Upper lobe of left lung (tissue), 4 donors: ENCODE data around the gene ASCC2.

ENCODE experiments used
- CTCF ChIP-seq, 6 experiments: fragments of 450-650 bp in 4 of 6; fragments of 200-600 bp in 2 of 6; sonication (generic) in 2 of 6; IDR thresholded peaks; one replicate each; pipeline ENCODE4 v1.5.1; 2016 to 2019; ENCODE audit warnings: antibody characterized with exemption in 6 of 6
- POLR2A ChIP-seq, 4 donors: fragments of 450-650 bp; IDR thresholded peaks; one replicate each; pipeline ENCODE4 v1.5.1; 2016 to 2017; ENCODE audit warnings: antibody characterized with exemption in 4 of 4, mild to moderate bottlenecking in 2 of 4

- TF ChIP-seq CTCF (IDR thresholded peaks at IDR 0.05), result no peak
- TF ChIP-seq POLR2A (IDR thresholded peaks at IDR 0.05), result no peak
Measured at GRCh38 chr22:29831958-29832357, 6.1 kb downstream of the ASCC2 start.
